H1 (cell line): ENCODE data around the gene SLC22A8. TPM values are rescaled to one million over a fixed set of nuclear protein-coding genes. Genes with fewer than 3 reads are reported as not detected.

Experiments
- CTCF ChIA-PET: fragments of 300-600 bp; sonication (Branson Sonifier 250); formaldehyde crosslinking; loops from one replicate; lab custom pipeline; 2021; ENCODE audit not compliant: partially characterized antibody; lab: Charles Lee
- POLR2A ChIA-PET: fragments of 300-600 bp; sonication (Branson Sonifier 250); formaldehyde crosslinking; loops from one replicate; lab custom pipeline; 2021; ENCODE audit warnings: inconsistent platforms; ENCODE audit not compliant: partially characterized antibody; lab: Charles Lee
- DNase-seq, 2 experiments: peaks; one replicate each; pipeline versions ENCODE4 v3.0.0 to v3.0.0-alpha.2; 2010 to 2022; ENCODE audit warnings: low spot score in 2 of 2, low read depth in 1 of 2, mixed read lengths in 1 of 2
- FAIRE-seq: peaks from 2 replicates; lab custom pipeline; 2011; peaks lifted over from hg19 to GRCh38; lab: Jason Lieb, UNC
- H2AFZ ChIP-seq: 2 replicates; pipeline ENCODE4 v1.8.1; 2012; ENCODE audit warnings: low read length, inconsistent platforms
- H2AK5ac ChIP-seq: 2 replicates; pipeline ENCODE4 v1.6.1; 2013; ENCODE audit warnings: low read depth, low read length
- H2BK120ac ChIP-seq: replicated peaks from 2 replicates; pipeline ENCODE3; 2013; ENCODE audit warnings: low read depth, low read length, inconsistent platforms
- H2BK12ac ChIP-seq: 2 replicates; pipeline ENCODE4 v1.6.1; 2013; ENCODE audit warnings: low read depth, low read length
- H2BK15ac ChIP-seq: 2 replicates; pipeline ENCODE4 v1.6.1; 2013; ENCODE audit warnings: low read length
- H2BK20ac ChIP-seq: 2 replicates; pipeline ENCODE4 v1.6.1; 2013; ENCODE audit warnings: low read length
- H2BK5ac ChIP-seq: 2 replicates; pipeline ENCODE4 v1.6.1; 2013; ENCODE audit warnings: low read depth, low read length
- H3K14ac ChIP-seq: 2 replicates; pipeline ENCODE4 v1.6.1; 2013; ENCODE audit warnings: inconsistent platforms; ENCODE audit not compliant: insufficient read length
- H3K18ac ChIP-seq: 2 replicates; pipeline ENCODE4 v1.6.1; 2013; ENCODE audit warnings: low read length; ENCODE audit errors: extremely low read depth
- H3K23ac ChIP-seq: 2 replicates; pipeline ENCODE4 v1.6.1; 2013; ENCODE audit warnings: inconsistent platforms; ENCODE audit not compliant: insufficient read length
- H3K23me2 ChIP-seq: 2 replicates; pipeline ENCODE4 v1.6.1; 2013; ENCODE audit warnings: low read depth, low read length
- H3K27ac ChIP-seq: 2 replicates; pipeline ENCODE4 v1.6.1; 2011; ENCODE audit warnings: low read depth, low read length, inconsistent platforms
- H3K27me3 ChIP-seq, 4 experiments: replicated peaks in 1 of 4; 1 replicate in 1 of 4; 2 replicates in 3 of 4; pipeline versions ENCODE4 v1.6.1 to v1.8.1; 2011 to 2013; ENCODE audit warnings: low read length in 3 of 4, mild to moderate bottlenecking in 3 of 4, inconsistent platforms in 2 of 4, mixed read lengths in 2 of 4, moderate library complexity in 1 of 4; ENCODE audit not compliant: control insufficient read depth in 3 of 4, insufficient read depth in 3 of 4; ENCODE audit errors: extremely low read depth in 1 of 4
- H3K36me3 ChIP-seq, 4 experiments: 2 replicates each; pipeline versions ENCODE4 v1.6.1 to v1.8.1; 2011 to 2013; ENCODE audit warnings: mild to moderate bottlenecking in 4 of 4, low read length in 3 of 4, moderate library complexity in 2 of 4, control low read depth in 1 of 4, inconsistent platforms in 1 of 4; ENCODE audit not compliant: insufficient read depth in 4 of 4, control insufficient read depth in 2 of 4
- H3K4ac ChIP-seq: replicated peaks from 2 replicates; pipeline ENCODE3; 2013; ENCODE audit warnings: low read length, low read depth, mixed read lengths, inconsistent platforms; ENCODE audit not compliant: insufficient read length
- H3K4me1 ChIP-seq, 4 experiments: replicated peaks in 1 of 4; 1 replicate in 1 of 4; 2 replicates in 3 of 4; pipeline versions ENCODE4 v1.6.1 to v1.8.1; 2011 to 2013; ENCODE audit warnings: low read length in 3 of 4, inconsistent platforms in 2 of 4, mixed read lengths in 1 of 4; ENCODE audit not compliant: insufficient read depth in 4 of 4, control insufficient read depth in 3 of 4
- H3K4me2 ChIP-seq, 2 experiments: 2 replicates each; pipeline versions ENCODE4 v1.6.1 to v1.8.1; 2011 to 2013; ENCODE audit warnings: low read depth in 2 of 2, low read length in 2 of 2, control low read depth in 1 of 2, inconsistent platforms in 1 of 2, mild to moderate bottlenecking in 1 of 2; ENCODE audit not compliant: insufficient read depth in 1 of 2
- H3K4me3 ChIP-seq, 4 experiments: fragments of 200-600, 300-600 bp in 1 of 4; sonication (generic), shearing (Covaris generic), sonication (Bioruptor Twin) in 1 of 4; 2 replicates each; pipeline versions ENCODE4 v1.5.1 to v1.8.1; 2011 to 2016; ENCODE audit warnings: low read length in 4 of 4, low read depth in 3 of 4, control low read depth in 2 of 4, inconsistent platforms in 2 of 4, mild to moderate bottlenecking in 2 of 4, mixed read lengths in 1 of 4, moderate library complexity in 1 of 4; ENCODE audit not compliant: insufficient read depth in 2 of 4; ENCODE audit errors: extremely low read depth in 1 of 4
- H3K56ac ChIP-seq: replicated peaks from 2 replicates; pipeline ENCODE3; 2013; ENCODE audit warnings: low read depth, mild to moderate bottlenecking, mixed read lengths, low read length, inconsistent platforms; ENCODE audit not compliant: insufficient read length
- H3K79me1 ChIP-seq: 2 replicates; pipeline ENCODE4 v1.6.1; 2013; ENCODE audit warnings: low read depth, low read length, control low read depth
- H3K79me2 ChIP-seq, 2 experiments: 2 replicates each; pipeline versions ENCODE4 v1.6.1 to v1.8.1; 2012 to 2013; ENCODE audit warnings: low read length in 2 of 2, mild to moderate bottlenecking in 2 of 2, inconsistent platforms in 1 of 2; ENCODE audit not compliant: insufficient read depth in 2 of 2, control insufficient read depth in 1 of 2
- H3K9ac ChIP-seq, 4 experiments: replicated peaks in 1 of 4; 1 replicate in 1 of 4; 2 replicates in 3 of 4; pipeline versions ENCODE4 v1.6.1 to v1.8.1; 2011 to 2013; ENCODE audit warnings: low read depth in 3 of 4, low read length in 3 of 4, control low read depth in 2 of 4, mild to moderate bottlenecking in 2 of 4, moderate library complexity in 2 of 4, inconsistent platforms in 1 of 4; ENCODE audit errors: extremely low read depth in 1 of 4
- H3K9me3 ChIP-seq, 2 experiments: 2 replicates each; pipeline versions ENCODE4 v1.6.1 to v1.8.1; 2012 to 2013; ENCODE audit warnings: mild to moderate bottlenecking in 2 of 2, moderate library complexity in 2 of 2, control low read depth in 1 of 2, inconsistent platforms in 1 of 2, low read depth in 1 of 2, low read length in 1 of 2, mixed read lengths in 1 of 2; ENCODE audit not compliant: insufficient read depth in 2 of 2
- H4K20me1 ChIP-seq, 2 experiments: replicated peaks in 1 of 2; 2 replicates each; pipeline versions ENCODE3 to v1.8.1; 2011 to 2013; ENCODE audit warnings: inconsistent platforms in 2 of 2, low read length in 2 of 2, mild to moderate bottlenecking in 1 of 2; ENCODE audit not compliant: insufficient read depth in 2 of 2, control insufficient read depth in 1 of 2
- H4K5ac ChIP-seq: 2 replicates; pipeline ENCODE4 v1.6.1; 2013; ENCODE audit warnings: low read length, low read depth, mixed read lengths, inconsistent platforms; ENCODE audit not compliant: insufficient read length
- H4K8ac ChIP-seq: 2 replicates; pipeline ENCODE4 v1.8.0; 2013; ENCODE audit warnings: mild to moderate bottlenecking, moderate library complexity, low read length, inconsistent platforms; ENCODE audit not compliant: insufficient read depth; ENCODE audit errors: extremely low read depth
- H4K91ac ChIP-seq: replicated peaks from 2 replicates; pipeline ENCODE3; 2013; ENCODE audit warnings: low read length, mixed read lengths, inconsistent platforms; ENCODE audit not compliant: insufficient read length
- MAX ChIP-seq: IDR thresholded peaks from 2 replicates; pipeline ENCODE4 v1.6.1; 2012; ENCODE audit warnings: inconsistent platforms
- WGBS, 2 experiments: shearing (Covaris generic) in 1 of 2; methylation state at CpG; one replicate each; pipeline versions ENCODE4 v1.1.6 to v1.1.7; 2013 to 2015; ENCODE audit warnings: low lambda C conversion rate in 2 of 2, mixed read lengths in 2 of 2, inconsistent platforms in 1 of 2, low coverage in 1 of 2, missing lambda C conversion rate in 1 of 2; ENCODE audit not compliant: insufficient replicate concordance in 2 of 2, insufficient coverage in 1 of 2, insufficient read length in 1 of 2; ENCODE audit errors: extremely low coverage in 1 of 2, missing lambda C conversion rate in 1 of 2; 5-methylcytosine and 5-hydroxymethylcytosine counted together
- polyA plus RNA-seq, 7 experiments: library from polyadenylated mRNA; depleted of rRNA in 3 of 7; stranded (reverse) in 5 of 7; unstranded in 2 of 7; fragments of >200 nt in 5 of 7; fragments of 200-250 nt in 2 of 7; gene quantifications; 1 replicate in 5 of 7; 2 replicates in 1 of 7; 4 replicates in 1 of 7; pipeline versions ENCODE4 v1.2.1 to v1.2.3, GENCODE V29; 2011 to 2013; ENCODE audit warnings: missing spikeins in 2 of 7, mixed read lengths in 2 of 7
- total RNA-seq: library from RNA; stranded (reverse); fragmentation: NEBNext Ultra II Directional; extraction: Animal tissue kit (Norgen Biotek cat#: 25700); gene quantifications from 2 replicates; pipeline ENCODE4 v1.2.1, GENCODE V29; 2021

SLC22A8 gene
- total and polyA plus RNA-seq, 2 of the 8 experiments (the other 6 are each of a cell fraction or from before 2014, with no cell fraction given) = not detected

GRCh38 chr11:62996271-62996670, 19.4 kb downstream of the SLC22A8 start:
- no peak overlapping the region for H3K9ac ChIP-seq
- H4K8ac ChIP-seq = no peak overlapping the region
- no peak overlapping the region for H2BK120ac ChIP-seq
- H3K79me2 ChIP-seq = no peaks in the 10 kb centered on the region
- H3K23ac ChIP-seq = no peak overlapping the region
- no peak for FAIRE-seq
- no peak overlapping the region for H2BK12ac ChIP-seq
- no peak overlapping the region for H3K4me3 ChIP-seq
- no peak overlapping the region for H2AFZ ChIP-seq
- H4K91ac ChIP-seq = no peak overlapping the region
- no peak for TF ChIP-seq MAX
- TF ChIP-seq, all 59 proteins: peak for 0
- Histone ChIP-seq H3K56ac (no peak overlapping the region), H3K23me2 (no peaks in the 10 kb centered on the region), H3K4me1 (no peaks in the 10 kb centered on the region; a peak in 1 of 7 replicates), H2AK5ac (no peak overlapping the region), H3K79me1 (no peaks in the 10 kb centered on the region), H3K27me3 (no peaks in the 10 kb centered on the region; a peak in 1 of 7 replicates), H3K36me3 (no peaks in the 10 kb centered on the region), H3K4ac (no peak overlapping the region), H3K14ac (no peak overlapping the region), H3K18ac (no peak overlapping the region; the same call in 1 of the 2 replicates), H2BK15ac (no peak overlapping the region), H3K4me2 (no peak overlapping the region), H3K27ac (no peak overlapping the region), H4K5ac (no peak overlapping the region), H2BK5ac (no peak overlapping the region), H2BK20ac (no peak overlapping the region), H3K9me3 (peaks cover 0 to 4% of the 10 kb centered on the region in 2 experiments; a peak in 2 of 4 replicates), H4K20me1 (no peaks in the 10 kb centered on the region)
- POLR2A ChIA-PET = interaction anchor here (1.8 kb wide), 1 partner anchor 12 kb away, joined by 6 read pairs; no protein-coding TSS in a partner anchor
- WGBS, 2 experiments = 71% methylated on average over 1 of the region's 1 CpG; no CpG with 5 or more reads in 1 of the 2 experiments
- CTCF ChIA-PET = interaction anchor here (0.7 to 13.8 kb wide), 7 partner anchors 12 to 217 kb away, joined by 3 to 132 read pairs (median 6); partner anchors contain the start of gene SLC22A6
- DNase-seq = no peak
